Gastrocnemius medialis (tissue), 4 donors: ENCODE results near the gene NBEA. TPM values are rescaled to one million over a fixed set of nuclear protein-coding genes. Genes with fewer than 3 reads are reported as not detected.
"Not testable (repeated sequence)": the region's sequence is repeated elsewhere in the genome, so short reads cannot be mapped to it uniquely, and the experiment has no call there.

Source experiments
- ATAC-seq, 2 donors: fragments of 150-250 bp; one replicate each; pipeline ENCODE4 v1.9.1; 2016
- DNase-seq, 2 donors: peaks; one replicate each; pipeline ENCODE4 v3.0.0-alpha.2; 2019
- H3K27ac ChIP-seq, 4 donors: fragments of 200-600 bp; sonication (generic); 1 replicate in 1 of 4; 2 replicates in 3 of 4; pipeline ENCODE4 v1.5.1; 2016 to 2018; ENCODE audit warnings: mild to moderate bottlenecking in 2 of 4, moderate library complexity in 1 of 4
- H3K27me3 ChIP-seq, 3 donors: fragments of 200-600 bp; sonication (generic) in 2 of 3; 1 replicate in 1 of 3; 2 replicates in 2 of 3; pipeline versions ENCODE4 v1.5.1 to v1.6.0; 2016 to 2019; ENCODE audit warnings: mild to moderate bottlenecking in 1 of 3, moderate library complexity in 1 of 3
- H3K36me3 ChIP-seq, 2 donors: fragments of 200-600 bp; sonication (generic) in 1 of 2; one replicate each; pipeline ENCODE4 v1.5.1; 2017 to 2018
- H3K4me1 ChIP-seq, 2 donors: fragments of 200-600 bp; sonication (generic) in 1 of 2; one replicate each; pipeline ENCODE4 v1.5.1; 2016 to 2017; ENCODE audit warnings: mild to moderate bottlenecking in 2 of 2
- H3K4me3 ChIP-seq, 4 donors: fragments of 200-600 bp; sonication (generic) in 3 of 4; 1 replicate in 1 of 4; 2 replicates in 3 of 4; pipeline ENCODE4 v1.5.1; 2016 to 2019; ENCODE audit warnings: mild to moderate bottlenecking in 2 of 4
- H3K9me3 ChIP-seq, 3 donors: fragments of 200-600 bp; sonication (generic) in 2 of 3; 1 replicate in 1 of 3; 2 replicates in 2 of 3; pipeline ENCODE4 v1.5.1; 2016 to 2019
- CTCF ChIP-seq, 5 experiments: fragments of 450-650 bp in 3 of 5; fragments of 200-600 bp in 2 of 5; sonication (generic) in 2 of 5; IDR thresholded peaks in 4 of 5; conservative IDR thresholded peaks in 1 of 5; 1 replicate in 4 of 5; 2 replicates in 1 of 5; pipeline ENCODE4 v1.5.1; 2016 to 2019; ENCODE audit warnings: antibody characterized with exemption in 5 of 5, mild to moderate bottlenecking in 3 of 5, moderate library complexity in 3 of 5
- POLR2A ChIP-seq, 2 donors: fragments of 450-650 bp; IDR thresholded peaks; one replicate each; pipeline ENCODE4 v1.6.1; 2017; ENCODE audit warnings: antibody characterized with exemption in 2 of 2, mild to moderate bottlenecking in 2 of 2, moderate library complexity in 2 of 2
- in situ Hi-C, 4 donors: fragments of 200-750 bp; cut with MboI; loops; one replicate each; pipeline versions ENCODE4 v1.15.0 to v1.8.0; 2017; ENCODE audit warnings: low sequenced_read_pairs in 4 of 4
- intact Hi-C: fragments of 100-400 bp; cut with DNase I; formaldehyde crosslinking; loops from one replicate; pipeline ENCODE4 v1.15.1; 2023; ENCODE audit warnings: low total_unique reads
- total RNA-seq, 4 donors: library from RNA; depleted of rRNA; stranded (reverse); fragments of >200 nt; gene quantifications; one replicate each; pipeline versions ENCODE4 v1.1.0 to v1.2.3, GENCODE V29; 2016

Gene NBEA
- total RNA-seq, 4 donors from 2014 or later = 4.1 to 5.1 (median 4.7) TPM

DNA sequence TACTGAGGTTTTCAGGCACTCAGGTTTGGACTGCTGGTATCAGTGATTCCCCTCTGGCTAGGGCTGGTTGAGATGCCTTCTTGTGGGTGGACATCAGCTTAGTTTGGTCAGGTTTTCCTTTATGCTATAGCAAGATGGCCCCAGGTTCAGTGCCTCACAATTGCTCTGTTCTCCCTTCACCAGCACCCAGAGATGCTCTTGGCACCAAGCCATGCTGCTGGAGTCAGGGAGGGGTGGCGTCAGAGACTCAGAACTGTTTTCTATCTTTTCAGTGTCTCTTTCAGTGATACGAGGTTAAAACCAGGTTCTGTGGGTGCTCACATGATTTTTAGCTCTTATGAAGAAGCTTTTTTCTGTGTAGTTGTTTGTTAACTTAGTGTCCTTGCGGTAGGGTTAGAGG is 96.9 kb downstream of the NBEA start:
- Histone ChIP-seq H3K4me3 (no peak overlapping the region), H3K36me3 (no peaks in the 10 kb centered on the region), H3K4me1 (no peaks in the 10 kb centered on the region), H3K9me3 (no peaks in the 10 kb centered on the region), H3K27ac (no peak overlapping the region), H3K27me3 (no peaks in the 10 kb centered on the region)
- ATAC-seq (no peak), DNase-seq (no peak)
- intact Hi-C loops = no loop called here
- in situ Hi-C loops = no loop called here
- TF ChIP-seq POLR2A (IDR thresholded peaks at IDR 0.05) (no peak), CTCF (IDR thresholded peaks at IDR 0.05 in 4 of 5, conservative IDR thresholded peaks at IDR 0.05 in 1 of 5) (no peak)

DNA sequence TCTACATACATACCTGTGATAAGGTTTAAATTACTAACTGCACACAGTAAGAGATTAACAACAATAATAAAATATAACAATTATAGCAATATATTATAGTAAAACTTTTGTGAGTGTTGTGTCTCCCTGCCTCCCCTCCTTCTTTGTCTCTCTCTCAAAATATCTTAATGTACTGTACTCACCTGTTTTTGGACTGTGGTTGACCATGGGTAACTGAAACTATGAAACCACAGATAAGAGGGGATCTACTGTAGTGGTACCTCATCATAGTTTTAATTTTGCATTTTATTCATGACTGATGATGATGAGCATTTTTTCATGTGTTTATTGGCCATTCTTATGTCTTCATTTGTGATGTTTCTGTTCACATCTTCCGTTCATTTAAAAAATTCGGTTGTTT is 104.5 kb downstream of the NBEA start:
- Histone ChIP-seq H3K4me3 (no peak overlapping the region), H3K9me3 (no peaks in the 10 kb centered on the region), H3K4me1 (no peaks in the 10 kb centered on the region), H3K36me3 (no peaks in the 10 kb centered on the region), H3K27ac (no peak overlapping the region), H3K27me3 (no peaks in the 10 kb centered on the region)
- ATAC-seq (no peak), DNase-seq (no peak)
- in situ Hi-C loops = no loop called here
- TF ChIP-seq CTCF (IDR thresholded peaks at IDR 0.05 in 4 of 5, conservative IDR thresholded peaks at IDR 0.05 in 1 of 5) (no peak), POLR2A (IDR thresholded peaks at IDR 0.05) (no peak)
- intact Hi-C loops = no loop called here

DNA sequence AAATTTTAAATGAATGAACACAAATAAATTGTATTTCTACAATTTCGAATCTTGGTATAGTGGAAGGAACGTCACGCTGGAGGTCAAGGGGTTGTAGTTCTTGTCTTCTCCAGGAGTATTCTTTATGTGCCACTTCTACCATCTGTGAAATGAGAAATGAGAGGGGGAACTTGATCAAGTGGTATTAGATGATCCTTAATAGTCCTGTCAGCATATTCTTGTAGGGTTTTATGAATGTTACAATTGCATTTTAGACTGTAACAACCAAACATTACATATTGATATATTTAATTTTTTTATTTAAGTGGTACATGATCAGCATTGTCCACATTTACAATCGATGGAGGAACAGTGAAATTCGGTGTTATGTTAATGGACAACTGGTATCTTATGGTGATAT is 113.6 kb downstream of the NBEA start:
- intact Hi-C loops (no loop called here), in situ Hi-C loops (no loop called here)
- TF ChIP-seq POLR2A (IDR thresholded peaks at IDR 0.05) = no peak
- no peak for TF ChIP-seq CTCF (IDR thresholded peaks at IDR 0.05 in 4 of 5, conservative IDR thresholded peaks at IDR 0.05 in 1 of 5)
- H3K27me3 ChIP-seq = no peaks in the 10 kb centered on the region
- H3K27ac ChIP-seq = no peak overlapping the region
- ATAC-seq = no peak
- DNase-seq = no peak
- H3K4me3 ChIP-seq = no peak overlapping the region
- no peaks in the 10 kb centered on the region for H3K36me3 ChIP-seq
- H3K9me3 ChIP-seq = no peaks in the 10 kb centered on the region
- H3K4me1 ChIP-seq = no peaks in the 10 kb centered on the region

- Histone ChIP-seq H3K36me3 (no peaks in the 10 kb centered on the region), H3K9me3 (no peaks in the 10 kb centered on the region), H3K4me3 (no peak overlapping the region), H3K27ac (no peak overlapping the region), H3K27me3 (no peaks in the 10 kb centered on the region), H3K4me1 (no peaks in the 10 kb centered on the region)
- intact Hi-C loops = no loop called here
- in situ Hi-C loops = no loop called here
- TF ChIP-seq CTCF (IDR thresholded peaks at IDR 0.05 in 4 of 5, conservative IDR thresholded peaks at IDR 0.05 in 1 of 5) = no peak
- ATAC-seq (no peak), DNase-seq (no peak)
These were observed 115.8 kb downstream of the NBEA start for GRCh38 chr13:35057858-35058257.

GRCh38 chr13:35058585-35058984 is 116.5 kb downstream of the NBEA start:
- in situ Hi-C loops, ATAC-seq, H3K9me3 ChIP-seq, DNase-seq, H3K4me1 ChIP-seq, intact Hi-C loops, H3K36me3 ChIP-seq, H3K27me3 ChIP-seq, H3K4me3 ChIP-seq, H3K27ac ChIP-seq: not testable (repeated sequence)
